HEK293T (cell line): Measurements from ENCODE around the gene QKI.

Experiments
- ARNT ChIP-seq: fragments of 450-650 bp; IDR thresholded peaks from 2 replicates; pipeline ENCODE4 v1.6.1; 2017; ENCODE audit warnings: mild to moderate bottlenecking
- BHLHE40 ChIP-seq: fragments of 450-650 bp; IDR thresholded peaks from 2 replicates; pipeline ENCODE4 v1.6.1; 2016; ENCODE audit warnings: mild to moderate bottlenecking, moderate library complexity, borderline replicate concordance
- CTBP1 ChIP-seq: fragments of 450-650 bp; IDR thresholded peaks from 2 replicates; pipeline ENCODE4 v1.6.1; 2016; ENCODE audit warnings: borderline replicate concordance
- FOXK2 ChIP-seq: fragments of 450-650 bp; IDR thresholded peaks from 2 replicates; pipeline ENCODE4 v1.6.1; 2016; ENCODE audit warnings: mild to moderate bottlenecking
- FOXM1 ChIP-seq: fragments of 450-650 bp; IDR thresholded peaks from 2 replicates; pipeline ENCODE4 v1.6.1; 2017; ENCODE audit warnings: mild to moderate bottlenecking, borderline replicate concordance
- HDGF ChIP-seq: fragments of 450-650 bp; IDR thresholded peaks from 2 replicates; pipeline ENCODE4 v1.6.1; 2017; ENCODE audit warnings: antibody characterized with exemption, borderline replicate concordance
- L3MBTL2 ChIP-seq: fragments of 450-650 bp; conservative IDR thresholded peaks from 2 replicates; pipeline ENCODE4 v1.6.1; 2016; ENCODE audit warnings: mild to moderate bottlenecking
- SUZ12 ChIP-seq: fragments of 450-650 bp; IDR thresholded peaks from 2 replicates; pipeline ENCODE4 v1.6.1; 2016; ENCODE audit warnings: mild to moderate bottlenecking
- ZNF384 ChIP-seq: fragments of 450-650 bp; IDR thresholded peaks from 2 replicates; pipeline ENCODE4 v1.6.1; 2016

DNA sequence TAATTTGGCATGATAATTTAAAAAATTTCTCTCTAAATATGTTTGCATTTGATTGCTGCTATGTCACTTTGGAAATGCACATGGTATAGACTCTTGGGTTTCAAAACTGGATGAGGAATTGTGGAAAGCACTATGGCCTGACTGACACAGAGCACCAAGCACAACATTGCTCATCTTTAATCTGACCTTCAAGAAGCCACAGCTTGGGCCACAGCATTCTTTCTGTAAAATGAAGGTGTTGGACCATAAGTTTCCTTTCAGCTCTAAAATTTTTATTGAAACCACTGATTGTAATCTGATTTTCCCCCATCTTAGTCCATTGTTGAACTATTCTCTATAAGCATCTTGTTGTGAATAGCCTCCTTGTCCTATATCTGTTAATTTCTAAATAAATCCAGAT is 41.0 kb downstream of the QKI start:
- TF ChIP-seq ZNF384 (no peak), HDGF (no peak), SUZ12 (no peak), ARNT (no peak), BHLHE40 (no peak), FOXK2 (no peak), FOXM1 (no peak), L3MBTL2 (no peak), CTBP1 (no peak)
